SK-N-SH (cell line): ENCODE measurements around the gene ANXA8. TPM values are rescaled to one million over a fixed set of nuclear protein-coding genes. Genes with fewer than 3 reads are reported as not detected.

Source experiments
- CTCF ChIA-PET: fragments of 300-600, 350-600 bp; formaldehyde crosslinking; extraction: SDS; loops from one replicate; lab custom pipeline; 2021; lab: Yijun Ruan, JAX
- POLR2A ChIA-PET: fragments of 350-600 bp; sonication (Branson Sonifier 250); formaldehyde crosslinking; extraction: SDS; loops from one replicate; lab custom pipeline; 2020; ENCODE audit warnings: antibody characterized with exemption, inconsistent platforms; lab: Yijun Ruan, JAX
- DNase-seq: peaks from one replicate; pipeline ENCODE4 v3.0.0; 2012
- H2AFZ ChIP-seq: fragments of 200-600 bp; sonication (generic); 2 replicates; pipeline ENCODE4 v1.8.1; 2016; ENCODE audit warnings: antibody characterized with exemption, mild to moderate bottlenecking, low read depth
- H3F3A ChIP-seq: fragments of 200-600 bp; sonication (generic); replicated peaks from 2 replicates; pipeline ENCODE3; 2016; ENCODE audit warnings: antibody characterized with exemption, mild to moderate bottlenecking; ENCODE audit not compliant: insufficient read depth
- H3K27ac ChIP-seq, 2 experiments: fragments of 200-500 bp in 1 of 2; fragments of 200-600 bp in 1 of 2; sonication (Bioruptor generic) in 1 of 2; sonication (generic), shearing (Covaris generic) in 1 of 2; 2 replicates each; pipeline versions ENCODE4 v1.5.1 to v1.6.1; 2014 to 2016; ENCODE audit warnings: low read depth in 2 of 2, inconsistent platforms in 1 of 2, low read length in 1 of 2, mild to moderate bottlenecking in 1 of 2, mixed read lengths in 1 of 2
- H3K27me3 ChIP-seq: fragments of 200-600 bp; sonication (generic), shearing (Covaris generic); 2 replicates; pipeline ENCODE4 v1.6.1; 2016; ENCODE audit warnings: mixed run types; ENCODE audit not compliant: insufficient read depth
- H3K36me3 ChIP-seq, 2 experiments: fragments of 200-500 bp in 1 of 2; fragments of 200-600 bp in 1 of 2; sonication (Bioruptor generic) in 1 of 2; sonication (generic) in 1 of 2; replicated peaks in 1 of 2; 2 replicates each; pipeline versions ENCODE3 to v1.5.1; 2014 to 2016; ENCODE audit warnings: low read length in 1 of 2, mild to moderate bottlenecking in 1 of 2; ENCODE audit not compliant: insufficient read depth in 2 of 2, control insufficient read depth in 1 of 2
- H3K4me1 ChIP-seq, 2 experiments: fragments of 200-500 bp in 1 of 2; fragments of 200-600 bp in 1 of 2; sonication (Bioruptor generic) in 1 of 2; sonication (generic), shearing (Covaris generic) in 1 of 2; 2 replicates each; pipeline versions ENCODE4 v1.5.1 to v1.6.1; 2014 to 2016; ENCODE audit warnings: low read depth in 1 of 2, low read length in 1 of 2, mixed run types in 1 of 2; ENCODE audit not compliant: insufficient read depth in 2 of 2, control insufficient read depth in 1 of 2
- H3K4me2 ChIP-seq: fragments of 200-600 bp; sonication (generic), shearing (Covaris generic); 2 replicates; pipeline ENCODE4 v1.6.1; 2017; ENCODE audit warnings: mixed run types
- H3K4me3 ChIP-seq, 2 experiments: fragments of 200-500 bp in 1 of 2; fragments of 200-600 bp in 1 of 2; sonication (Bioruptor generic) in 1 of 2; sonication (generic), shearing (Covaris generic) in 1 of 2; 2 replicates each; pipeline versions ENCODE4 v1.5.1 to v1.8.1; 2014 to 2016; ENCODE audit warnings: low read depth in 2 of 2, inconsistent platforms in 1 of 2, low read length in 1 of 2, mild to moderate bottlenecking in 1 of 2, mixed read lengths in 1 of 2, moderate library complexity in 1 of 2
- H3K79me2 ChIP-seq: fragments of 200-600 bp; sonication (generic); 2 replicates; pipeline ENCODE4 v1.8.1; 2017; ENCODE audit warnings: mild to moderate bottlenecking; ENCODE audit not compliant: insufficient read depth
- H3K9ac ChIP-seq: fragments of 200-600 bp; sonication (generic); 2 replicates; pipeline ENCODE4 v1.6.1; 2017; ENCODE audit warnings: mixed run types
- H3K9me2 ChIP-seq: fragments of 200-600 bp; sonication (generic); 2 replicates; pipeline ENCODE4 v1.6.1; 2017; ENCODE audit warnings: mixed run types
- H3K9me3 ChIP-seq: fragments of 200-600 bp; sonication (generic); 2 replicates; pipeline ENCODE4 v1.6.1; 2017; ENCODE audit warnings: mixed run types, mild to moderate bottlenecking, moderate library complexity
- H4K20me1 ChIP-seq: fragments of 200-600 bp; sonication (generic); 2 replicates; pipeline ENCODE4 v1.6.1; 2017; ENCODE audit warnings: mild to moderate bottlenecking, mixed run types; ENCODE audit not compliant: insufficient read depth
- CHD2 ChIP-seq: fragments of 150-350 bp; IDR thresholded peaks from 2 replicates; pipeline ENCODE4 v1.6.1; 2018; ENCODE audit warnings: low read length; ENCODE audit not compliant: partially characterized antibody
- ELF1 ChIP-seq: IDR thresholded peaks from 2 replicates; pipeline ENCODE4 v1.4.0; 2012
- JUND ChIP-seq: IDR thresholded peaks from 2 replicates; pipeline ENCODE4 v1.4.0; 2012
- NFIC ChIP-seq: IDR thresholded peaks from 2 replicates; pipeline ENCODE4 v1.4.0; 2012; ENCODE audit warnings: borderline replicate concordance
- NRF1 ChIP-seq: IDR thresholded peaks from 2 replicates; pipeline ENCODE4 v1.6.1; 2012; ENCODE audit warnings: low read depth, mild to moderate bottlenecking, low read length
- RFX5 ChIP-seq: IDR thresholded peaks from 2 replicates; pipeline ENCODE4 v1.6.1; 2012; ENCODE audit warnings: mild to moderate bottlenecking, improper control_type of control experiment, low read length
- RXRA ChIP-seq: IDR thresholded peaks from 2 replicates; pipeline ENCODE4 v1.4.0; 2012; ENCODE audit warnings: low read depth, mild to moderate bottlenecking, borderline replicate concordance
- SMC3 ChIP-seq: IDR thresholded peaks from 2 replicates; pipeline ENCODE4 v1.6.1; 2012; ENCODE audit warnings: low read depth, low read length, improper control_type of control experiment
- TCF12 ChIP-seq: IDR thresholded peaks from 2 replicates; pipeline ENCODE4 v1.4.0; 2012
- TEAD4 ChIP-seq: IDR thresholded peaks from 2 replicates; pipeline ENCODE4 v1.4.0; 2012; ENCODE audit warnings: mild to moderate bottlenecking, borderline replicate concordance; ENCODE audit not compliant: insufficient read depth
- WGBS: methylation state at CpG from one replicate; pipeline ENCODE4 v1.1.6; 2017; ENCODE audit warnings: low lambda C conversion rate; 5-methylcytosine and 5-hydroxymethylcytosine counted together
- polyA plus RNA-seq, 3 experiments: library from polyadenylated mRNA; depleted of rRNA; stranded (reverse); fragments of >200 nt; gene quantifications; 2 replicates each; pipeline ENCODE4 v1.2.3, GENCODE V29; 2012
- TF ChIP-seq, protein P1 (sequence below): IDR thresholded peaks from 2 replicates; pipeline ENCODE4 v1.4.0; 2012; ENCODE audit warnings: low read depth
- TF ChIP-seq, protein P2 (sequence below): IDR thresholded peaks from 2 replicates; pipeline ENCODE4 v1.4.0; 2012; ENCODE audit warnings: low read depth, borderline replicate concordance
- TF ChIP-seq, protein P3 (sequence below): IDR thresholded peaks from 2 replicates; pipeline ENCODE4 v1.6.1; 2012; ENCODE audit warnings: mild to moderate bottlenecking, low read depth, low read length, moderate library complexity

The ANXA8 gene
- polyA plus RNA-seq, 1 of the 3 experiments (the other 2 are of a cell fraction), result 0.15 TPM

DNA sequence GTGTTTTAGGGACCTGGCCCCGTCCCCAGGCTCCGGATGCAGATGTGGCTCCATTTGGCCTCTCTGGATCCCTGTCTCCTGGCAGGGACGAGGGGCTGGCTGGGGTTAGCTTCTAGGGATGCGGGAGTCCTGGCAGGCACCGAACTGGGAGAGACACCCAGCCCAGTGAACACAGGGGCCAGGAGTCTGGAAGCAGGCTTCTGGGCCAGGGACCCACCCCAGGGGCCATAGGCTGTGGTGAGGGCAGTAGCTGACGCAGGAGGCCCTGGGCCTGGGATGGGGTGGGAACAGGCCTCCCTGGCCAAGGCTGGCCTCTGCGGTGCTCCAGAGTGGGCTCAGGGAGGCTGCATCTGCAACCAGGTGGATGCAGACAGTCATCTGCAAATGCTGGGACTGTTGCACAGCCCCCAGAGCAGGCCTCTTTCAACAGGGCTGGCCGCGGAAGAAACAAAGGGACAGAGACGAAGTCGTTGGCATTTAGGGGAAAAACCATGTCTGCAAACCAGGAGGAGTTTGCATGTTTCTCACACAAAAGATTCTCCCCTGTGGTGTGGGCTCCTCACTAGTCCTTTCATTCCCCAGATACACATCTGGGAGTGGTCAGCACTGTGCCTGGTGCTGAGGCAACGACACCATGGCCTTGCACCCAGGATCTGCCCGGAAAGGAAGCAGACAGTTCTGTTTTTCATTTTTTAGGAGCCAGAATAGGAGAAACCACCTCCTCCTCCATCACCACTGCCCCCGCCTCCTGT lies 63.4 kb downstream of the ANXA8 start:
- H4K20me1 ChIP-seq, result no peaks in the 10 kb centered on the region
- no peaks in the 10 kb centered on the region for H3K9me2 ChIP-seq
- DNase-seq, result no peak
- peaks cover 2% of the 10 kb centered on the region for H3F3A ChIP-seq
- no peaks in the 10 kb centered on the region for H3K9me3 ChIP-seq
- TF ChIP-seq RFX5, result no peak
- no peak for TF ChIP-seq TCF12
- TF ChIP-seq CHD2, result no peak
- no peak for TF ChIP-seq ELF1
- TF ChIP-seq JUND, result no peak
- TF ChIP-seq NFIC, result no peak
- TF ChIP-seq, protein P1, sequence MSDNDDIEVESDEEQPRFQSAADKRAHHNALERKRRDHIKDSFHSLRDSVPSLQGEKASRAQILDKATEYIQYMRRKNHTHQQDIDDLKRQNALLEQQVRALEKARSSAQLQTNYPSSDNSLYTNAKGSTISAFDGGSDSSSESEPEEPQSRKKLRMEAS, result no peak
- TF ChIP-seq, protein P2, sequence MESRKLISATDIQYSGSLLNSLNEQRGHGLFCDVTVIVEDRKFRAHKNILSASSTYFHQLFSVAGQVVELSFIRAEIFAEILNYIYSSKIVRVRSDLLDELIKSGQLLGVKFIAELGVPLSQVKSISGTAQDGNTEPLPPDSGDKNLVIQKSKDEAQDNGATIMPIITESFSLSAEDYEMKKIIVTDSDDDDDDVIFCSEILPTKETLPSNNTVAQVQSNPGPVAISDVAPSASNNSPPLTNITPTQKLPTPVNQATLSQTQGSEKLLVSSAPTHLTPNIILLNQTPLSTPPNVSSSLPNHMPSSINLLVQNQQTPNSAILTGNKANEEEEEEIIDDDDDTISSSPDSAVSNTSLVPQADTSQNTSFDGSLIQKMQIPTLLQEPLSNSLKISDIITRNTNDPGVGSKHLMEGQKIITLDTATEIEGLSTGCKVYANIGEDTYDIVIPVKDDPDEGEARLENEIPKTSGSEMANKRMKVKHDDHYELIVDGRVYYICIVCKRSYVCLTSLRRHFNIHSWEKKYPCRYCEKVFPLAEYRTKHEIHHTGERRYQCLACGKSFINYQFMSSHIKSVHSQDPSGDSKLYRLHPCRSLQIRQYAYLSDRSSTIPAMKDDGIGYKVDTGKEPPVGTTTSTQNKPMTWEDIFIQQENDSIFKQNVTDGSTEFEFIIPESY, result no peak
- no peak for TF ChIP-seq TEAD4
- TF ChIP-seq, all 33 proteins: peak for 0
- no peaks in the 10 kb centered on the region; a peak in 1 of 4 replicates for H3K4me1 ChIP-seq
- no peaks in the 10 kb centered on the region for H3K27me3 ChIP-seq
- no peak overlapping the region for H2AFZ ChIP-seq
- 0 out of 2 replicates have a peak overlapping the region, but pooled peaks have one; percentile 24 for H3K4me2 ChIP-seq
- no peaks in the 10 kb centered on the region for H3K36me3 ChIP-seq
- POLR2A ChIA-PET, result no interaction called here
- 83% methylated on average over 9 of the region's 14 CpGs for WGBS
- no peak overlapping the region for H3K4me3 ChIP-seq
- no peak overlapping the region for H3K9ac ChIP-seq
- H3K27ac ChIP-seq, result no peak overlapping the region
- CTCF ChIA-PET, result no interaction called here
- no peaks in the 10 kb centered on the region for H3K79me2 ChIP-seq

DNA sequence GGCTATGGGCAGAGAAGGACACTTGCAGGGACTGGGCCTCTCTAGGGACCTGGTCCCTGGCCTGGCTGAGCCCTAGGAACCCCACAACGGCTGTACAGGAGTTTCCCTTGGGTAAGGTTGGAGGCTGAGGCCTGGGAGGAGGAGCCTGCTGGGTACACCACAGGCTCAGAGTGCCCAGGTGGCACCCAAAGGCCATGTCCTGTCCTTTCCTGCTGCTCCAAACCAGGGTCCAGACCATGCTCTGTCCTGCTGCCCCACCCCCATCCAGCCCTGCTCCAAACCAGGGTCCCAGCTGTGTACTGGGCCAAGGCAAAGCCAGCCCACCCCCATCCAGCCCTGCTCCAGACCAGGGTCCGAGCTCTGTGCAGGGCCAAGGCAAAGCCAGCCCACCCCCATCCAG lies 64.5 kb downstream of the ANXA8 start:
- no peaks in the 10 kb centered on the region for H3K9me3 ChIP-seq
- H4K20me1 ChIP-seq, result no peaks in the 10 kb centered on the region
- TF ChIP-seq NRF1, result no peak
- TF ChIP-seq RXRA, result no peak
- TF ChIP-seq, protein P1, result no peak
- TF ChIP-seq NFIC, result no peak
- no peak for TF ChIP-seq SMC3
- TF ChIP-seq, protein P3, sequence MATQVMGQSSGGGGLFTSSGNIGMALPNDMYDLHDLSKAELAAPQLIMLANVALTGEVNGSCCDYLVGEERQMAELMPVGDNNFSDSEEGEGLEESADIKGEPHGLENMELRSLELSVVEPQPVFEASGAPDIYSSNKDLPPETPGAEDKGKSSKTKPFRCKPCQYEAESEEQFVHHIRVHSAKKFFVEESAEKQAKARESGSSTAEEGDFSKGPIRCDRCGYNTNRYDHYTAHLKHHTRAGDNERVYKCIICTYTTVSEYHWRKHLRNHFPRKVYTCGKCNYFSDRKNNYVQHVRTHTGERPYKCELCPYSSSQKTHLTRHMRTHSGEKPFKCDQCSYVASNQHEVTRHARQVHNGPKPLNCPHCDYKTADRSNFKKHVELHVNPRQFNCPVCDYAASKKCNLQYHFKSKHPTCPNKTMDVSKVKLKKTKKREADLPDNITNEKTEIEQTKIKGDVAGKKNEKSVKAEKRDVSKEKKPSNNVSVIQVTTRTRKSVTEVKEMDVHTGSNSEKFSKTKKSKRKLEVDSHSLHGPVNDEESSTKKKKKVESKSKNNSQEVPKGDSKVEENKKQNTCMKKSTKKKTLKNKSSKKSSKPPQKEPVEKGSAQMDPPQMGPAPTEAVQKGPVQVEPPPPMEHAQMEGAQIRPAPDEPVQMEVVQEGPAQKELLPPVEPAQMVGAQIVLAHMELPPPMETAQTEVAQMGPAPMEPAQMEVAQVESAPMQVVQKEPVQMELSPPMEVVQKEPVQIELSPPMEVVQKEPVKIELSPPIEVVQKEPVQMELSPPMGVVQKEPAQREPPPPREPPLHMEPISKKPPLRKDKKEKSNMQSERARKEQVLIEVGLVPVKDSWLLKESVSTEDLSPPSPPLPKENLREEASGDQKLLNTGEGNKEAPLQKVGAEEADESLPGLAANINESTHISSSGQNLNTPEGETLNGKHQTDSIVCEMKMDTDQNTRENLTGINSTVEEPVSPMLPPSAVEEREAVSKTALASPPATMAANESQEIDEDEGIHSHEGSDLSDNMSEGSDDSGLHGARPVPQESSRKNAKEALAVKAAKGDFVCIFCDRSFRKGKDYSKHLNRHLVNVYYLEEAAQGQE, result no peak
- TF ChIP-seq, all 33 proteins: peak for 0
- H2AFZ ChIP-seq, result no peak overlapping the region
- no peaks in the 10 kb centered on the region for H3K27me3 ChIP-seq
- H3K79me2 ChIP-seq, result no peaks in the 10 kb centered on the region
- H3F3A ChIP-seq, result peaks cover 2% of the 10 kb centered on the region
- WGBS, result no CpG with 5 or more reads among the region's 2 CpGs
- ChIA-PET CTCF (no interaction called here), POLR2A (no interaction called here)
- H3K4me2 ChIP-seq, result no peak overlapping the region
- H3K36me3 ChIP-seq, result no peaks in the 10 kb centered on the region
- H3K9me2 ChIP-seq, result no peaks in the 10 kb centered on the region
- H3K4me1 ChIP-seq, result no peaks in the 10 kb centered on the region; a peak in 1 of 4 replicates
- DNase-seq, result no peak
- H3K27ac ChIP-seq, result no peak overlapping the region
- no peak overlapping the region for H3K9ac ChIP-seq
- H3K4me3 ChIP-seq, result no peak overlapping the region
